ENCODE measurements around the gene ARHGAP8. TPM values are rescaled to one million over a fixed set of nuclear protein-coding genes. Genes with fewer than 3 reads are reported as not detected.

Gene ARHGAP8
- total RNA-seq, 4 donors from 2014 or later = 14.9 to 38.8 (median 18.3) TPM

- Histone ChIP-seq H3K4me1 (no peaks in the 10 kb centered on the region), H3K4me3 (no peak overlapping the region), H3K36me3 (no peaks in the 10 kb centered on the region), H3K9me3 (no peaks in the 10 kb centered on the region), H3K27ac (no peak overlapping the region), H3K27me3 (no peaks in the 10 kb centered on the region)
- DNase-seq = no peak
- no peak for TF ChIP-seq POLR2A (IDR thresholded peaks at IDR 0.05)
- TF ChIP-seq CTCF (IDR thresholded peaks at IDR 0.05) = no peak
These were observed 133.5 kb downstream of the ARHGAP8 start for GRCh38 chr22:44885806-44886360.

GRCh38 chr22:44887941-44888366, 135.6 kb downstream of the ARHGAP8 start:
- peak in 1 of 3 donors; percentile 29 for DNase-seq

GRCh38 chr22:44888491-44889254, 136.3 kb downstream of the ARHGAP8 start:
- H3K27ac ChIP-seq = no peak overlapping the region
- TF ChIP-seq POLR2A (IDR thresholded peaks at IDR 0.05) (no peak), CTCF (IDR thresholded peaks at IDR 0.05) (no peak)

More at GRCh38 chr22:44887941-44888366, 135.6 kb downstream of the ARHGAP8 start:
- TF ChIP-seq POLR2A (IDR thresholded peaks at IDR 0.05) (no peak), CTCF (IDR thresholded peaks at IDR 0.05) (no peak)
- no peaks in the 10 kb centered on the region for H3K27me3 ChIP-seq
- no peaks in the 10 kb centered on the region for H3K4me1 ChIP-seq
- no peaks in the 10 kb centered on the region for H3K36me3 ChIP-seq
- no peak overlapping the region for H3K4me3 ChIP-seq
- no peaks in the 10 kb centered on the region for H3K9me3 ChIP-seq
- no peak overlapping the region for H3K27ac ChIP-seq

GRCh38 chr22:44889255-44889878, 137.0 kb downstream of the ARHGAP8 start:
- peak in 2 of 3 donors; percentile 27 to 30 for DNase-seq
- TF ChIP-seq POLR2A (IDR thresholded peaks at IDR 0.05) (no peak), CTCF (IDR thresholded peaks at IDR 0.05) (no peak)
- Histone ChIP-seq H3K9me3 (no peaks in the 10 kb centered on the region), H3K27ac (no peak overlapping the region), H3K4me3 (no peak overlapping the region), H3K36me3 (no peaks in the 10 kb centered on the region), H3K4me1 (no peaks in the 10 kb centered on the region), H3K27me3 (no peaks in the 10 kb centered on the region)

More at GRCh38 chr22:44888491-44889254, 136.3 kb downstream of the ARHGAP8 start:
- Histone ChIP-seq H3K4me3 (no peak overlapping the region), H3K9me3 (no peaks in the 10 kb centered on the region), H3K4me1 (no peaks in the 10 kb centered on the region), H3K27me3 (no peaks in the 10 kb centered on the region), H3K36me3 (no peaks in the 10 kb centered on the region)
- peak in 2 of 3 donors; percentile 13 to 34 for DNase-seq

- no peak for TF ChIP-seq CTCF (IDR thresholded peaks at IDR 0.05)
- TF ChIP-seq POLR2A (IDR thresholded peaks at IDR 0.05) = no peak
- H3K4me3 ChIP-seq = no peak overlapping the region
- no peaks in the 10 kb centered on the region for H3K27me3 ChIP-seq
- no peak overlapping the region for H3K27ac ChIP-seq
- H3K4me1 ChIP-seq = no peaks in the 10 kb centered on the region
- no peaks in the 10 kb centered on the region for H3K36me3 ChIP-seq
- peak in 1 of 3 donors; percentile 34 for DNase-seq
- no peaks in the 10 kb centered on the region for H3K9me3 ChIP-seq
These were observed 138.3 kb downstream of the ARHGAP8 start for GRCh38 chr22:44890416-44891292.
